OCI-LY7 (cell line): ENCODE results near the gene EDAR. TPM values are rescaled to one million over a fixed set of nuclear protein-coding genes. Genes with fewer than 3 reads are reported as not detected.

Source experiments
- BruUV-seq: library from RNA; stranded (reverse); fragments of 400-500 nt; replicated peaks from 2 replicates; lab custom pipeline; 2021; lab: Mats Ljungman, UMichigan
- CTCF ChIA-PET: fragments of 300-600 bp; sonication (Branson Sonifier 250); formaldehyde crosslinking; loops from one replicate; lab custom pipeline; 2022; ENCODE audit warnings: antibody characterized with exemption; ENCODE audit not compliant: unreplicated experiment; lab: Charles Lee
- POLR2A ChIA-PET: fragments of 300-600 bp; sonication (Branson Sonifier 250); formaldehyde crosslinking; loops from one replicate; lab custom pipeline; 2022; ENCODE audit warnings: antibody characterized with exemption; lab: Charles Lee
- DNase-seq: peaks from one replicate; pipeline ENCODE4 v3.0.0-alpha.2; 2015; ENCODE audit warnings: low spot score
- H2AFZ ChIP-seq: fragments of 200-600 bp; sonication (generic), shearing (Covaris generic); 2 replicates; pipeline ENCODE4 v1.6.1; 2014; ENCODE audit warnings: mild to moderate bottlenecking, antibody characterized with exemption, low read length, moderate library complexity
- H3K27ac ChIP-seq: fragments of 200-600 bp; sonication (generic); 2 replicates; pipeline ENCODE4 v1.5.1; 2014; ENCODE audit warnings: mixed run types, low read depth, mild to moderate bottlenecking, moderate library complexity, low read length, inconsistent platforms; ENCODE audit not compliant: poor library complexity, severe bottlenecking
- H3K36me3 ChIP-seq: fragments of 200-600 bp; sonication (generic); 2 replicates; pipeline ENCODE4 v1.6.1; 2014; ENCODE audit warnings: mild to moderate bottlenecking, antibody characterized with exemption, low read length, moderate library complexity, mixed read lengths; ENCODE audit not compliant: insufficient read depth
- H3K4me1 ChIP-seq: fragments of 200-600 bp; sonication (generic); 2 replicates; pipeline ENCODE4 v1.5.1; 2014; ENCODE audit warnings: mild to moderate bottlenecking, low read length; ENCODE audit not compliant: insufficient read depth, poor library complexity, severe bottlenecking
- H3K4me2 ChIP-seq: fragments of 200-600 bp; sonication (generic); 2 replicates; pipeline ENCODE4 v1.6.1; 2014; ENCODE audit warnings: mild to moderate bottlenecking, low read length
- H3K4me3 ChIP-seq: fragments of 200-600 bp; sonication (generic); 2 replicates; pipeline ENCODE4 v1.5.1; 2014; ENCODE audit warnings: mild to moderate bottlenecking, low read depth, low read length; ENCODE audit not compliant: poor library complexity, severe bottlenecking
- H3K79me2 ChIP-seq: fragments of 200-600 bp; sonication (generic); 2 replicates; pipeline ENCODE4 v1.6.1; 2016; ENCODE audit warnings: low read depth, mild to moderate bottlenecking, low read length, moderate library complexity, mixed read lengths; ENCODE audit not compliant: insufficient read depth
- H3K9me2 ChIP-seq: fragments of 200-600 bp; sonication (generic); 2 replicates; pipeline ENCODE4 v1.6.1; 2016; ENCODE audit warnings: mild to moderate bottlenecking, low read length, mixed read lengths; ENCODE audit not compliant: insufficient read depth
- H3K9me3 ChIP-seq: fragments of 200-600 bp; sonication (generic); 2 replicates; pipeline ENCODE4 v1.6.1; 2014; ENCODE audit warnings: mild to moderate bottlenecking, mixed run types, low read length, mixed read lengths
- H4K20me1 ChIP-seq: fragments of 200-600 bp; sonication (generic); 2 replicates; pipeline ENCODE4 v1.6.1; 2014; ENCODE audit warnings: mild to moderate bottlenecking, antibody characterized with exemption, low read length, moderate library complexity, mixed read lengths; ENCODE audit not compliant: insufficient read depth
- CTCF ChIP-seq: fragments of 200-600 bp; sonication (generic); conservative IDR thresholded peaks from 2 replicates; pipeline ENCODE4 v1.5.1; 2014; ENCODE audit warnings: mild to moderate bottlenecking, antibody characterized with exemption, low read length, moderate library complexity, mixed read lengths
- EZH2phosphoT487 ChIP-seq: fragments of 200-600 bp; sonication (generic); IDR thresholded peaks from 2 replicates; pipeline ENCODE4 v1.6.1; 2018; ENCODE audit warnings: low read depth, borderline replicate concordance, mild to moderate bottlenecking, mixed run types, antibody characterized with exemption, low read length, moderate library complexity, mixed read lengths
- intact Hi-C: fragments of 100-400 bp; cut with micrococcal nuclease; formaldehyde crosslinking; loops from one replicate; pipeline ENCODE4 v1.10.0; 2022; ENCODE audit not compliant: unreplicated experiment
- total RNA-seq, 2 experiments: library from RNA; depleted of rRNA in 1 of 2; stranded (reverse); fragments of >200 nt in 1 of 2; shearing (Covaris generic) in 1 of 2; gene quantifications; 2 replicates each; pipeline ENCODE4 v1.2.3, GENCODE V29; 2014 to 2022

EDAR gene
- total RNA-seq, 2 experiments from 2014 or later: not detected

GRCh38 chr2:108904680-108905079 lies 84.3 kb downstream of the EDAR start:
- no peaks in the 10 kb centered on the region for H3K36me3 ChIP-seq

GRCh38 chr2:108898315-108899082 lies 90.5 kb downstream of the EDAR start:
- ChIA-PET POLR2A (interaction anchor here (0.6 kb wide), 1 partner anchor 539 kb away, joined by 6 read pairs; no protein-coding TSS in a partner anchor), CTCF (no interaction called here)
- Histone ChIP-seq H3K4me3 (no peak overlapping the region), H3K27ac (no peak overlapping the region), H3K9me2 (no peaks in the 10 kb centered on the region), H3K4me2 (no peak overlapping the region), H3K79me2 (no peaks in the 10 kb centered on the region), H2AFZ (no peak overlapping the region), H3K4me1 (no peaks in the 10 kb centered on the region), H3K36me3 (no peaks in the 10 kb centered on the region), H3K9me3 (no peaks in the 10 kb centered on the region), H4K20me1 (no peaks in the 10 kb centered on the region)
- intact Hi-C loops: no loop called here
- DNase-seq: no peak
- TF ChIP-seq EZH2phosphoT487: no peak
- no peak for TF ChIP-seq CTCF
- no TSS peak for BruUV-seq

More at GRCh38 chr2:108904680-108905079, 84.3 kb downstream of the EDAR start:
- H3K4me1 ChIP-seq: no peaks in the 10 kb centered on the region
- no peak overlapping the region for H2AFZ ChIP-seq
- H3K4me2 ChIP-seq: no peak overlapping the region
- TF ChIP-seq EZH2phosphoT487: no peak
- no peak for TF ChIP-seq CTCF
- ChIA-PET POLR2A (no interaction called here), CTCF (no interaction called here)
- no peaks in the 10 kb centered on the region for H3K9me2 ChIP-seq
- no peaks in the 10 kb centered on the region for H4K20me1 ChIP-seq
- H3K9me3 ChIP-seq: no peaks in the 10 kb centered on the region
- BruUV-seq: no TSS peak
- no peaks in the 10 kb centered on the region for H3K79me2 ChIP-seq
- no peak overlapping the region for H3K4me3 ChIP-seq
- H3K27ac ChIP-seq: no peak overlapping the region
- no peak for DNase-seq
- intact Hi-C loops: no loop called here

GRCh38 chr2:108896741-108897140 lies 92.3 kb downstream of the EDAR start:
- ChIA-PET POLR2A (interaction anchor here (0.6 kb wide), 1 partner anchor 1439 kb away, joined by 3 read pairs; no protein-coding TSS in a partner anchor), CTCF (no interaction called here)
- Histone ChIP-seq H3K9me3 (no peaks in the 10 kb centered on the region), H3K36me3 (no peaks in the 10 kb centered on the region), H3K4me3 (no peak overlapping the region), H3K79me2 (no peaks in the 10 kb centered on the region), H2AFZ (no peak overlapping the region), H3K4me1 (no peaks in the 10 kb centered on the region), H3K9me2 (no peaks in the 10 kb centered on the region), H4K20me1 (no peaks in the 10 kb centered on the region), H3K4me2 (no peak overlapping the region), H3K27ac (no peak overlapping the region)
- no TSS peak for BruUV-seq
- TF ChIP-seq EZH2phosphoT487 (no peak), CTCF (no peak)
- intact Hi-C loops: no loop called here
- no peak for DNase-seq
